Measurements from ENCODE around the gene APC2.

DNA sequence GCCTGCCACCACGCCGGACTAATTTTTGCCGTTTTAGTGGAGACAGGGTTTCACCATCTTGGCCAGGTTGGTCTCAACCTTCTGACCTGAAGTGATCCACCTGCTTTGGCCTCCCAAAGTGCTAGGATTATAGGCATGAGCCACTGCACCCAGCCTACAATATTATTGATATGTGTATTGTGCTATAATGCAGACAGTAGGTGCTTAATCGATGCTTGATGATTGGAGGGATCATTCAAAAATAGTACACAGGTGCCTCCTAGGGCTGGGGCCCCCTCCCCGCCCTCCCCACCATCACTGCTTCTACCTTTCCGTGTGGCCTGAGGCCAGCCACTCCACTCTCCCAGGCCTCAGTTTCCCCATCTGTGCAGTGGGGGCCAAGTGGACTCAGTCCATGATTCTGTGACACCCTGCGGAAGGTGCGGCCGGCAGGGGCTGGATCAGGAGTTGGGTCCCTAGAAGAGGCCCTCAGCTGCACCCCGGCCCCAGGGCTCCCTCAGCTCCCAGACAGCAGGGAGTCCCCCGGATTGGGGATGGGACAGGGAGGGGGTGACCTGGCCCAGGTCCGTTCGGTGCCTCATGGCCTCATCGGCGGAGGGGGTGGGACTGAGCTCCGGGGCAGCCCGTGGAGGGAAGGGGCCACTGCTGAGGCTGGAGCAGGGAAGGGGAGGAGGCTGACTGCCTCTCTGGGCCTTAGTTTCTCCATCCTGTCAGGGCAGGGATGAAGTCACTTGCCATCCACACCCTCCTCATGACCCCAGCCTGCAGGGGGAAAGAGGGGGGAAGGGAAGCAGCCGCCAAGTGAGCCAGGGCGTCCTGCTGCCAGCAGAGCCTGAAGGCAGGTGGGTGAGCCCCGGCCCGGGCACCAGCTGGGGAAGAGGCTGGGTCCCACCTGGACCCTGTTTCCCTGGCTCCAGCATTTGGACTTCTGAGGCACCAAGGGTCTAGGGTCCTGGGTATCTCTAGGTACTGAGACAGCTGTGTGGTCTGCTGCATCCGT, 61.7 kb downstream of the APC2 start:
- TF ChIP-seq, protein P1, sequence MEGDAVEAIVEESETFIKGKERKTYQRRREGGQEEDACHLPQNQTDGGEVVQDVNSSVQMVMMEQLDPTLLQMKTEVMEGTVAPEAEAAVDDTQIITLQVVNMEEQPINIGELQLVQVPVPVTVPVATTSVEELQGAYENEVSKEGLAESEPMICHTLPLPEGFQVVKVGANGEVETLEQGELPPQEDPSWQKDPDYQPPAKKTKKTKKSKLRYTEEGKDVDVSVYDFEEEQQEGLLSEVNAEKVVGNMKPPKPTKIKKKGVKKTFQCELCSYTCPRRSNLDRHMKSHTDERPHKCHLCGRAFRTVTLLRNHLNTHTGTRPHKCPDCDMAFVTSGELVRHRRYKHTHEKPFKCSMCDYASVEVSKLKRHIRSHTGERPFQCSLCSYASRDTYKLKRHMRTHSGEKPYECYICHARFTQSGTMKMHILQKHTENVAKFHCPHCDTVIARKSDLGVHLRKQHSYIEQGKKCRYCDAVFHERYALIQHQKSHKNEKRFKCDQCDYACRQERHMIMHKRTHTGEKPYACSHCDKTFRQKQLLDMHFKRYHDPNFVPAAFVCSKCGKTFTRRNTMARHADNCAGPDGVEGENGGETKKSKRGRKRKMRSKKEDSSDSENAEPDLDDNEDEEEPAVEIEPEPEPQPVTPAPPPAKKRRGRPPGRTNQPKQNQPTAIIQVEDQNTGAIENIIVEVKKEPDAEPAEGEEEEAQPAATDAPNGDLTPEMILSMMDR (conservative IDR thresholded peaks at IDR 0.05; ENCODE audit: low read length): no peak
- TF ChIP-seq EZH2phosphoT487 (IDR thresholded peaks at IDR 0.05; ENCODE audit: borderline replicate concordance, low read depth, low read length): no peak
